OCI-LY7 (cell line): Measurements from ENCODE around the gene ALK. TPM values are rescaled to one million over a fixed set of nuclear protein-coding genes. Genes with fewer than 3 reads are reported as not detected.

Source experiments
- BruUV-seq: library from RNA; stranded (reverse); fragments of 400-500 nt; replicated peaks from 2 replicates; lab custom pipeline; 2021; lab: Mats Ljungman, UMichigan
- CTCF ChIA-PET: fragments of 300-600 bp; sonication (Branson Sonifier 250); formaldehyde crosslinking; loops from one replicate; lab custom pipeline; 2022; ENCODE audit warnings: antibody characterized with exemption; ENCODE audit not compliant: unreplicated experiment; lab: Charles Lee
- POLR2A ChIA-PET: fragments of 300-600 bp; sonication (Branson Sonifier 250); formaldehyde crosslinking; loops from one replicate; lab custom pipeline; 2022; ENCODE audit warnings: antibody characterized with exemption; lab: Charles Lee
- DNase-seq: peaks from one replicate; pipeline ENCODE4 v3.0.0-alpha.2; 2015; ENCODE audit warnings: low spot score
- H2AFZ ChIP-seq: fragments of 200-600 bp; sonication (generic), shearing (Covaris generic); 2 replicates; pipeline ENCODE4 v1.6.1; 2014; ENCODE audit warnings: mild to moderate bottlenecking, antibody characterized with exemption, low read length, moderate library complexity
- H3K27ac ChIP-seq: fragments of 200-600 bp; sonication (generic); 2 replicates; pipeline ENCODE4 v1.5.1; 2014; ENCODE audit warnings: mixed run types, low read depth, mild to moderate bottlenecking, moderate library complexity, low read length, inconsistent platforms; ENCODE audit not compliant: poor library complexity, severe bottlenecking
- H3K36me3 ChIP-seq: fragments of 200-600 bp; sonication (generic); 2 replicates; pipeline ENCODE4 v1.6.1; 2014; ENCODE audit warnings: mild to moderate bottlenecking, antibody characterized with exemption, low read length, moderate library complexity, mixed read lengths; ENCODE audit not compliant: insufficient read depth
- H3K4me1 ChIP-seq: fragments of 200-600 bp; sonication (generic); 2 replicates; pipeline ENCODE4 v1.5.1; 2014; ENCODE audit warnings: mild to moderate bottlenecking, low read length; ENCODE audit not compliant: insufficient read depth, poor library complexity, severe bottlenecking
- H3K4me2 ChIP-seq: fragments of 200-600 bp; sonication (generic); 2 replicates; pipeline ENCODE4 v1.6.1; 2014; ENCODE audit warnings: mild to moderate bottlenecking, low read length
- H3K4me3 ChIP-seq: fragments of 200-600 bp; sonication (generic); 2 replicates; pipeline ENCODE4 v1.5.1; 2014; ENCODE audit warnings: mild to moderate bottlenecking, low read depth, low read length; ENCODE audit not compliant: poor library complexity, severe bottlenecking
- H3K79me2 ChIP-seq: fragments of 200-600 bp; sonication (generic); 2 replicates; pipeline ENCODE4 v1.6.1; 2016; ENCODE audit warnings: low read depth, mild to moderate bottlenecking, low read length, moderate library complexity, mixed read lengths; ENCODE audit not compliant: insufficient read depth
- H3K9me2 ChIP-seq: fragments of 200-600 bp; sonication (generic); 2 replicates; pipeline ENCODE4 v1.6.1; 2016; ENCODE audit warnings: mild to moderate bottlenecking, low read length, mixed read lengths; ENCODE audit not compliant: insufficient read depth
- H3K9me3 ChIP-seq: fragments of 200-600 bp; sonication (generic); 2 replicates; pipeline ENCODE4 v1.6.1; 2014; ENCODE audit warnings: mild to moderate bottlenecking, mixed run types, low read length, mixed read lengths
- H4K20me1 ChIP-seq: fragments of 200-600 bp; sonication (generic); 2 replicates; pipeline ENCODE4 v1.6.1; 2014; ENCODE audit warnings: mild to moderate bottlenecking, antibody characterized with exemption, low read length, moderate library complexity, mixed read lengths; ENCODE audit not compliant: insufficient read depth
- CTCF ChIP-seq: fragments of 200-600 bp; sonication (generic); conservative IDR thresholded peaks from 2 replicates; pipeline ENCODE4 v1.5.1; 2014; ENCODE audit warnings: mild to moderate bottlenecking, antibody characterized with exemption, low read length, moderate library complexity, mixed read lengths
- EZH2phosphoT487 ChIP-seq: fragments of 200-600 bp; sonication (generic); IDR thresholded peaks from 2 replicates; pipeline ENCODE4 v1.6.1; 2018; ENCODE audit warnings: low read depth, borderline replicate concordance, mild to moderate bottlenecking, mixed run types, antibody characterized with exemption, low read length, moderate library complexity, mixed read lengths
- intact Hi-C: fragments of 100-400 bp; cut with micrococcal nuclease; formaldehyde crosslinking; loops from one replicate; pipeline ENCODE4 v1.10.0; 2022; ENCODE audit not compliant: unreplicated experiment
- total RNA-seq, 2 experiments: library from RNA; depleted of rRNA in 1 of 2; stranded (reverse); fragments of >200 nt in 1 of 2; shearing (Covaris generic) in 1 of 2; gene quantifications; 2 replicates each; pipeline ENCODE4 v1.2.3, GENCODE V29; 2014 to 2022

ALK gene
- total RNA-seq, 2 experiments from 2014 or later = 0.09 TPM; not detected in 1

GRCh38 chr2:29591600-29591999 is 329.8 kb downstream of the ALK start:
- DNase-seq = no peak
- no peaks in the 10 kb centered on the region for H4K20me1 ChIP-seq
- H3K4me3 ChIP-seq = no peak overlapping the region
- no peak overlapping the region for H3K27ac ChIP-seq
- no peaks in the 10 kb centered on the region for H3K4me1 ChIP-seq
- CTCF ChIA-PET = no interaction called here
- no TSS peak for BruUV-seq
- no peaks in the 10 kb centered on the region for H3K36me3 ChIP-seq
- no peaks in the 10 kb centered on the region for H3K9me3 ChIP-seq
- no peaks in the 10 kb centered on the region for H3K79me2 ChIP-seq
- H3K4me2 ChIP-seq = no peak overlapping the region
- no peaks in the 10 kb centered on the region for H3K9me2 ChIP-seq
- intact Hi-C loops = no loop called here
- H2AFZ ChIP-seq = no peak overlapping the region
- TF ChIP-seq EZH2phosphoT487 (no peak), CTCF (no peak)
- POLR2A ChIA-PET = interaction anchor here (0.8 kb wide), 1 partner anchor 1386 kb away, joined by 4 read pairs; no protein-coding TSS in a partner anchor

- Histone ChIP-seq H3K4me3 (no peak overlapping the region), H3K36me3 (no peaks in the 10 kb centered on the region), H4K20me1 (no peaks in the 10 kb centered on the region), H3K9me2 (no peaks in the 10 kb centered on the region), H3K9me3 (no peaks in the 10 kb centered on the region), H2AFZ (no peak overlapping the region), H3K27ac (no peak overlapping the region), H3K79me2 (no peaks in the 10 kb centered on the region), H3K4me2 (no peak overlapping the region), H3K4me1 (no peaks in the 10 kb centered on the region)
- no TSS peak for BruUV-seq
- no peak for DNase-seq
- CTCF ChIA-PET = no interaction called here
- POLR2A ChIA-PET = interaction anchor here (0.6 kb wide), 1 partner anchor 1343 kb away, joined by 5 read pairs; no protein-coding TSS in a partner anchor
- intact Hi-C loops = no loop called here
- TF ChIP-seq CTCF = no peak
Measured at GRCh38 chr2:29590211-29590610, 331.2 kb downstream of the ALK start.

GRCh38 chr2:29589440-29590103 is 331.8 kb downstream of the ALK start:
- intact Hi-C loops = no loop called here
- no peak for DNase-seq
- H3K27ac ChIP-seq = no peak overlapping the region
- TF ChIP-seq CTCF (no peak), EZH2phosphoT487 (no peak)
- ChIA-PET CTCF (no interaction called here), POLR2A (interaction anchor here (1.4 kb wide), 1 partner anchor 9 kb away, joined by 4 read pairs; no protein-coding TSS in a partner anchor)
- no peaks in the 10 kb centered on the region for H3K36me3 ChIP-seq
- no peak overlapping the region for H3K4me2 ChIP-seq
- no peaks in the 10 kb centered on the region for H3K9me3 ChIP-seq
- H3K79me2 ChIP-seq = no peaks in the 10 kb centered on the region
- H2AFZ ChIP-seq = no peak overlapping the region
- no peaks in the 10 kb centered on the region for H4K20me1 ChIP-seq
- no peaks in the 10 kb centered on the region for H3K4me1 ChIP-seq
- H3K9me2 ChIP-seq = no peaks in the 10 kb centered on the region
- H3K4me3 ChIP-seq = no peak overlapping the region
- BruUV-seq = no TSS peak
